ENCODE data around the gene CT45A2.
"Not testable (repeated sequence)": the region's sequence is repeated elsewhere in the genome, so short reads cannot be mapped to it uniquely, and the experiment has no call there.

The CT45A2 gene, protein sequence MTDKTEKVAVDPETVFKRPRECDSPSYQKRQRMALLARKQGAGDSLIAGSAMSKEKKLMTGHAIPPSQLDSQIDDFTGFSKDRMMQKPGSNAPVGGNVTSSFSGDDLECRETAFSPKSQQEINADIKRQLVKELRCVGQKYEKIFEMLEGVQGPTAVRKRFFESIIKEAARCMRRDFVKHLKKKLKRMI

DNA sequence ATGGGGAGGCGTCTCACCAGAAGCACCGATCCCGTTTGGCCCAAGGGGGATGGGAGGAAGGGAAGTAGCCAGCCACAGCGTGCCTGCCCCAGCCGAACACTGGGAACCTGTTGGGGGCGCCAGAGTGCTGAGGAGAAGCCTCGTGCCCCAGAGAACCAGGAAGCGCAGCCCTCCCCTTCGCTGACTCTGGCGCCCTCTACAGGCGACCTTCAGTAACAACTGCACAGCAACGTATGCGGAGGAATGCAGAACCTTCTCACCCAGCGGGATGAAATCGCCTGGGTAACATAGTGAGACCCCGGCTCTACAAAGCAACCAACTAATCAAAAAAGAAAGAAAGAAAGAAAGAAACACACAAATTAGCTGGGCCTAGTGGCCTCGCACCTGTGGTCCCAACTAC, at the start of gene CT45A2:
TSS of gene CT45A2 (minus strand) at position 101 of the 400 bp plus-strand sequence. CDS start 3,747 bp downstream, outside the sequence.
- DNase-seq: not testable (repeated sequence)

DNA sequence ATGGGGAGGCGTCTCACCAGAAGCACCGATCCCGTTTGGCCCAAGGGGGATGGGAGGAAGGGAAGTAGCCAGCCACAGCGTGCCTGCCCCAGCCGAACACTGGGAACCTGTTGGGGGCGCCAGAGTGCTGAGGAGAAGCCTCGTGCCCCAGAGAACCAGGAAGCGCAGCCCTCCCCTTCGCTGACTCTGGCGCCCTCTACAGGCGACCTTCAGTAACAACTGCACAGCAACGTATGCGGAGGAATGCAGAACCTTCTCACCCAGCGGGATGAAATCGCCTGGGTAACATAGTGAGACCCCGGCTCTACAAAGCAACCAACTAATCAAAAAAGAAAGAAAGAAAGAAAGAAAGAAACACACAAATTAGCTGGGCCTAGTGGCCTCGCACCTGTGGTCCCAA, 34.6 kb upstream of the CT45A2 start, which contains the start of gene CT45A8:
TSS of gene CT45A8 (minus strand) at position 101 of the 400 bp plus-strand sequence. CDS start 3,755 bp downstream, outside the sequence.
- not testable (repeated sequence) for DNase-seq

DNA sequence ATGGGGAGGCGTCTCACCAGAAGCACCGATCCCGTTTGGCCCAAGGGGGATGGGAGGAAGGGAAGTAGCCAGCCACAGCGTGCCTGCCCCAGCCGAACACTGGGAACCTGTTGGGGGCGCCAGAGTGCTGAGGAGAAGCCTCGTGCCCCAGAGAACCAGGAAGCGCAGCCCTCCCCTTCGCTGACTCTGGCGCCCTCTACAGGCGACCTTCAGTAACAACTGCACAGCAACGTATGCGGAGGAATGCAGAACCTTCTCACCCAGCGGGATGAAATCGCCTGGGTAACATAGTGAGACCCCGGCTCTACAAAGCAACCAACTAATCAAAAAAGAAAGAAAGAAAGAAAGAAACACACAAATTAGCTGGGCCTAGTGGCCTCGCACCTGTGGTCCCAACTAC, 17.4 kb upstream of the CT45A2 start, which contains the start of gene CT45A7:
TSS of gene CT45A7 (minus strand) at position 101 of the 400 bp plus-strand sequence. CDS start 3,747 bp downstream, outside the sequence.
- DNase-seq: not testable (repeated sequence)

DNA sequence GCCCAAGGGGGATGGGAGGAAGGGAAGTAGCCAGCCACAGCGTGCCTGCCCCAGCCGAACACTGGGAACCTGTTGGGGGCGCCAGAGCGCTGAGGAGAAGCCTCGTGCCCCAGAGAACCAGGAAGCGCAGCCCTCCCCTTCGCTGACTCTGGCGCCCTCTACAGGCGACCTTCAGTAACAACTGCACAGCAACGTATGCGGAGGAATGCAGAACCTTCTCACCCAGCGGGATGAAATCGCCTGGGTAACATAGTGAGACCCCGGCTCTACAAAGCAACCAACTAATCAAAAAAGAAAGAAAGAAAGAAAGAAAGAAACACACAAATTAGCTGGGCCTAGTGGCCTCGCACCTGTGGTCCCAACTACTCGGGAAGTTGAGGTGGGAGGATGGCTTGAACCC, 17.1 kb downstream of the CT45A2 start, which contains the start of gene CT45A6:
TSS of gene CT45A6 (minus strand) at position 101 of the 400 bp plus-strand sequence. CDS start 3,794 bp downstream, outside the sequence.
- not testable (repeated sequence) for DNase-seq

DNA sequence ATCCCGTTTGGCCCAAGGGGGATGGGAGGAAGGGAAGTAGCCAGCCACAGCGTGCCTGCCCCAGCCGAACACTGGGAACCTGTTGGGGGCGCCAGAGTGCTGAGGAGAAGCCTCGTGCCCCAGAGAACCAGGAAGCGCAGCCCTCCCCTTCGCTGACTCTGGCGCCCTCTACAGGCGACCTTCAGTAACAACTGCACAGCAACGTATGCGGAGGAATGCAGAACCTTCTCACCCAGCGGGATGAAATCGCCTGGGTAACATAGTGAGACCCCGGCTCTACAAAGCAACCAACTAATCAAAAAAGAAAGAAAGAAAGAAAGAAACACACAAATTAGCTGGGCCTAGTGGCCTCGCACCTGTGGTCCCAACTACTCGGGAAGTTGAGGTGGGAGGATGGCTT, 34.4 kb downstream of the CT45A2 start, which contains the start of gene CT45A5:
TSS of gene CT45A5 (minus strand) at position 101 of the 400 bp plus-strand sequence. CDS start 3,774 bp downstream, outside the sequence.
- not testable (repeated sequence) for DNase-seq

DNA sequence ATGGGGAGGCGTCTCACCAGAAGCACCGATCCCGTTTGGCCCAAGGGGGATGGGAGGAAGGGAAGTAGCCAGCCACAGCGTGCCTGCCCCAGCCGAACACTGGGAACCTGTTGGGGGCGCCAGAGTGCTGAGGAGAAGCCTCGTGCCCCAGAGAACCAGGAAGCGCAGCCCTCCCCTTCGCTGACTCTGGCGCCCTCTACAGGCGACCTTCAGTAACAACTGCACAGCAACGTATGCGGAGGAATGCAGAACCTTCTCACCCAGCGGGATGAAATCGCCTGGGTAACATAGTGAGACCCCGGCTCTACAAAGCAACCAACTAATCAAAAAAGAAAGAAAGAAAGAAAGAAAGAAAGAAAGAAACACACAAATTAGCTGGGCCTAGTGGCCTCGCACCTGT, 51.7 kb downstream of the CT45A2 start, which contains the start of gene CT45A3:
TSS of gene CT45A3 (minus strand) at position 101 of the 400 bp plus-strand sequence. CDS start 3,747 bp downstream, outside the sequence.
- DNase-seq: not testable (repeated sequence)
